ENCODE results near the gene DPT.

DPT gene

DNA sequence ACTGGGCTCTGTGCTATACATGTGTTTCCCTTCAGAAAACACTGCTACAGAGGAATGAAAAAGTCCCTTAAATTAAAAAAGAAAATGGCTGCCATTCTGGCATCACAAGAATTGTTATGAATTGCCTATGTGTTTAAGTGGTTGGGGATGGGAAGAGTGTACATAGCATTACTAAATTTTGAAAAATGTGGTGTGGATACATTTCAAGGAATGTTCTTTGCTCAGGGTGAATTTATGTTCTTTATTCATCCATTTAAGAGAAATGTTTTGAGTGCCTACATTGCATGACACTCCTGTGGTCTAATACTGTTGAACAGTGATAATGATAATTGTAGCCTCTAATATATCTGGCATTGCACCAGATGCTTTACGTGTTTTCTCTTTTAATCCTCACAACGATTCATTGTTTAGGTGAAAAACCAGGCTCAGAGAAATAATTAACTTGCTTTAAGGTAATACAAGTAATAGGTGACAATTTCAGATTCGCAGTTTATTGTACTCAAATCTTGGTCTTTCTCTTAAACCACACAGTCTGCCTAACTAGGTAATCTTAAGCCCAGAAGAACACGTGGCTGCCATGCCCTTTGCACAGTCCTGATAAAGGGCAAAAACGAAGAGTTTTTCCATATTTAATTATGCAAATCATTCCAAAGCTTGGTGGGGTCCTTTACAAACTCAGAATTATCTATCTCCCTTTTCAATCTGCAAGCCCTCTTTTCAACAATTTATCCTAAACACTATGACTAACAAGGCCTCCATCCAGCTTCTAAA lies 31.5 kb downstream of the DPT start:
- no peak for DNase-seq

DNA sequence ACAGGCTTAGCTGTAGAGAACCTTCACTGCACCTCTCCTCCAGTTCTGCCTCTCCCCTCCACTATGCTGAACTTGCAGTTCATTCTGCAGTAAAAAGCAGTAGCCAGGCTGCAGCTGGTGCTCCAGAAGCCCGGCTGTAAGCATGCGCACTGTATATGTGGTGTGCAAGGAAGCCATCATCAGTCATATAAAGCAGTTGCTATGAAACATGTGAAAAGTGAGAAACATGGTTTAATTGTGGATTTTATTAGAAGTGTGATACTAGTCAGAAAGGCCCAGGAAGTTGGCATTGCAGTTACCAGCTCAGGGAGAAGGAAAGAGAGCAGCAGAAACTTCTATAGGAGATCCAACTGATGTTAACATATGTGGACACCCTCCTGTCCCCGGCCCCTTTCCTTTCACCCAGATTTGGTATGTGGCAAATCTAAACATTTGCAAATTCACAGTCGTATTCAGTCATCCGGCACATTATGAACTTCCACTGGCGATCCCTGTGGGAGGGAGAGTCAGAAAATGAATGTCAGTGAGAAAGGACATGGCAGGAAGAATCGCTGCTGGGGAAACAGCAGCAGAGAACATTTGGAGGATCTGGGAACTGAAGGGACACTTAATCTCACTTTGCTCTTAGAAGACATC lies 32.8 kb downstream of the DPT start:
- no peak for DNase-seq

DNA sequence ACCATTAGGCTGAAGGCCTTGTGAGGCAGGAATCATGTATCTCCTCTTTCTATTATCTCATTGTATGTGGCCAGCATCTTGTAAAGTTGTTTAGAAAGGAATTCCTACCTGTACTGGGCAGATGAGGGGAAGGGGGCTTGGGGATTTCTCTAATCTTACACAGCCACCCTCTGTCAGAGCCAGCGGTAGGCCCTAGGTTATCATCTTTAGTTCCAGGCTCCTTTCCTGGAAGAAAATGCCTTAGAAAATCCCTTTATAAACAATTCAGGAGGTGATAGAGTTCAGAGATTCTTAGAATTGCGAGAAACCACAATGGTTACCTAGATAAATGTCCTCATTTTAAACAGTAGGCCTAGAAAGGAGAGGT lies 35.2 kb downstream of the DPT start:
- no peak for DNase-seq

DNA sequence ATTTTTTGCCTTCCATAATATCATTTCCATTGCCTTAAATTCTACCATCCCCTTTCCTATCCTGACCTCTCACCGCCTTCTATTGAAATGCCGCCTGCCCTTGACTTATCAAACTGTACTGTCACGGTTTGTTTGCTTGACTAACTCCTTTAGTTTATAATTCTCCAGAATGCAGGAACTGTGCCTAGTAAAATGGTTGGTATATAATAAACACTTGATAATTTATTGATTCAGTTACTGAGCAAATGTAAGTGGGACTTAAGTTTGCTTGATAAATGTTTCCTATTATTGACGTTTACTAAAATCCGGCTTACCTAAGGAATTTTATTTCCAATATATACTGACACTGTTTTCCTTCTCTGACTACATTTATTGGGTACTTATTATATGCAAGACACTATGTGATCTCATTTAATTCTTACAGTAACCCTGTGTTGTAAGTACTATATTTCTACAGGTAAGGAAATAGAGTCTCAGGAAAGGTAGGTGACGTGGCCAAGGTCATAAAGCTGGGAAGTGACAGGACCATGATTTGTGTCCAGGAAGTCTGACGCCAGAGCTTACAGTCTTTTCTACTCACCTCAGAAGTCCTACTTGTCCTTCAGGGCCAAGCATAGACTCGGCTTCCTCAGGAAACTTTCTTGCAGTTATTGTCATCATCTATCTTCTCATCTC lies 35.7 kb downstream of the DPT start:
- no peak for DNase-seq

DNA sequence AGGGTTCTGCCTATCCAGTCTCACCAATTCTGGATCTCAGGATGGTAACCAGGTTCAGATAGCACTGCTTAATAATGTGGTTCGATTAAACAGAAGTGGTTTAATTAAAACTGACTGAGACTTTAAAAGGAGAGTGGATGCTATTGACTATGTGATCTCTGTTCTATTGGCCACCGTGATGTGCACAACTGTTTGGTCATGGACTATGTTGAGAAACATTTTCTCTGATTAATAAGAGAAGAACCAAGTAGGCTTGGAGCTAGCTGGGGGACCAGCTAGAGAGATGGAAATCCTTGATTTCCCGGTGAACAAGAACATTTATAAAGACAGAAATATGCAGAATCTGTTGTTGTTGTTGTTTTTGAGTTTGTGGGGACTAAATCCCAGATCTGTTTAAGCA lies 36.5 kb downstream of the DPT start:
- no peak for DNase-seq

DNA sequence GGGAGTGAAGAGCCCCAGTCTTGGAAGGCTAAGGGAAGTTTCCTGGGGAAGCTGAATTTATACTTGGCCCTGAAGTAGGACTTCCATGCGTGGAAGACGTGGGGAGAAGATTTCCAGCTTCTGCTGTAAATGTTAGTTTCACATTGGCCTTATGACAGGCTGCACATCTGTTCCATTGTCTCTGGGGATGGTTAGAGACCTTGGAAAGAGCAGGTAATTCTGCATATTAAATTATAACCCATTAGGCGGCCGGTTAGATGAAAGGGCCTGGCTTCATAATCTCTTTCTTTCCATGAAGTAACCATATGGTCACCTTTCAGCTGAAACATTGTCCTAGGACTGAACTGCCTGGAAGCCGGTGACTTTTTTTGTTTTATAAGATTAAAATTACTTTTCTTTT lies 37.5 kb downstream of the DPT start:
- no peak for DNase-seq

DNA sequence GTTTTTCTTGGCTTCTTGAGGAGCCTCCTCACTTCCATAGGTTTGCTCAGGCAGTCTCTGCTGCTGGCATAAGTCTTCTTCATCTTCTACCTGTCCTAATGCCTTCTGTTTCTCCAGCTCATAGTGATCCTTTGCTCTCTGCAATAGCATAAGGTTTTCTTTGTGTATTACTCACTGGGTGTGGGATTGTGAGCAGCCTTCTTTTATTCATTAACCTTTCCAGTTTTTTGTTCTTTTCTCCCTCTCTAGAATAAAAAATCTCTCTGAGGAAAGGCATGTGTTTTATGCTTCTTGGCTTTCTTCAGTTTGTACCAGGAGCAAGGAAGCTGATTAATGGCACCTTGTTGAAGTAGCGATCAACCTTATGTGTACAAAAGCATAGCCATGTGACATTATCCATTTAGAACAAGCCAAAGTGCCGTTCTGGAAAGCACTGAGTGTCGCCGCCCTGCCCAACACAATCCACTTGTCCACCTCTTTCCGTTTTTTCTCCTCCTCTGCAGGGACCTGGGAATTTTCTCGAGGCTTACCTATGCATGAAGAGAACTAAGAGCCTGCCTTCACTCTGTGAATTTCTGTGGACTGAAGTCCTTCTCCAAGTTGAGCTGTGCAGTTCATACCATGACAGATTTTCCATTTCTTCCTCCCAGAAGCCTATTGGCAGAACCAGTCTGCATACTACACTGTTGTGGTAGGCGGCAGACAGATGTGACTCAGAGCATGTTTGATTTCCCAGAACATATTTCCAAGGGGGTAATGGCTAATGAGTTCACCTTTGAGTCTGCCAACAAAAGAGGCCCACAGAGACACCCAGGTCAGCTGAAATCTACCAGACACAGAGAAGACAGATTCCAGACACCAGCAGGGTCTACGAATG lies 39.0 kb downstream of the DPT start:
- DNase-seq, result no peak

DNA sequence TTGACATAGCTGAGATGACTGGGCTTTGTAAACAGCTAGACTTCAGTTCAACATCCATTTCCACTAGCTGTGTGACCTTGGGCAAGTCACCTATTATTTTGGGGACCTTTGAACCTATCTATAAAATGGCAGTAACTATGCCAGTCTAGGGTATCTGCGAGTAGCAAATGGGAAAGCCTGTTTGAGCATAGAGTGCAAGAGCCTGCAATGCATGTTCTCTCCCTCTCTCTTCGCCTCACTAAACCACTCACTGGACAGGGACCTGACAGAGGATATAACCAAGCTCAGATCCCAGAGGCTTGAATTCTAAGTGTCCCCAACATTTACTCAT lies 39.7 kb downstream of the DPT start:
- DNase-seq, result no peak

DNA sequence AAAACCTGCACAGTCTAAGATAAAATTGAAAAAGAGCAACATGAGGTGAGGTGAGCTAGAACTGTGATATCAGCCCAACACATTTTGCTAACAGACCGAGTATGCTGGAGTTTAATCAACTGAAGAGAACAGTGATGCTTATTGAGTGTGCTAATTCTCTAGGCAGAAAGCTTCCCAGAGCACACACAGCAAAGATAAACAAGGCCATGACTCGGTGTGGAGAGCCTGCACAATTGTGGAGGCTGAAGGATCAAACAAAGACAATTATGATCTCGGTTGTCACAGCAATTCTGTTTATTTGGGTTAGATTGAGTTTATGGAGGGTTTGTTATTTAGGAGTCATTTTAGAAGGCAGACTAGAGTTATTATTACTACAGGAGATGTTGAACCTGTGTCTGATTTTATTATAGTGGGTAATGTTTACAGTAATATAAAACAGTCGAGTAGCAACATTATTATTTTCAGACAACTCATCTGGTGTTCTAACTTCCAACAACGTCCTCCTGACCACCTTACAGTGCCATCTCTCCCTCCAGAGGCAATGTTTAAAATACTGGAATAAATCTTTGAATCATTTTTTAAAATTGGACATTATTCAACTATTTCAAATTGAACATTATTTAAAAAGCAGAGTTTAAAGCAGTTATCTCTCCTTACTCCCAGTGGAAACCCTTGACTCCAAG lies 40.2 kb downstream of the DPT start:
- no peak for DNase-seq

DNA sequence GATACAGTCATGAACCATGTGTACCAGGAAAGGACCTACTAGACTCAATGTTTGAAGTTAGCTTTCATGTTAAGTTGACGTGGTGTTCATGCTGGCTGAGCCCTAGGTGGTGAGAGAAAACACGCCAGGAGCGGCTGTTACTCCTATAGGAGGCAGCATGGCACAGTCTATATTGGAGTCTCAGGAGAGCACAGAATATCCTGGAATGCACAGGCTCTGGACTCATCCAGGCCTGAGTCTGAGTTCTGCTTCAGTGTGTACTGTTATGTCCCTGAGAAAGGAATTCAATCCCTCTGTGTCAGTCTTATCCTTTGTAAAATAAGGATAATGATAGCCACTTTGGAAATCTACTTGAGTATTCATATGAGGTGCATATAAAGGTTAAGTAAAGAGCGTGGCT lies 41.2 kb downstream of the DPT start:
- DNase-seq, result no peak

DNA sequence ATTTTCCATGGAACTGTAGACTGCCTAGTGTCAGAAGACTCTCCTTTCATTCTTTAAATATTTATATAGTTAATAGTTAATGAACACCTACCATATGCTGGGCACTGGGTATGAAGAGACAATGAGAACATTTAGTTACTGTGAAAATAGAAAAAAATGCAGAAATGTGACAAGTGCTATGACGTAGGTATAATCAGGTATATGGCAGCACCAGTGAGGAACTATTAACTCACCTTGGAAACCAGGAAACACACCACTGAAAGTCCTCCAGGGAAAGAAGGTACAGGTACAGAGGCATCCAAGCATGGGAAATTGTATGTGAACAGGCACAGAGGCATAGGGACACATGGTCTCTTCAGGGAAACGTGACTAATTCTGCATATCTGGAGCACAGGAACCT lies 42.3 kb downstream of the DPT start:
- no peak for DNase-seq

DNA sequence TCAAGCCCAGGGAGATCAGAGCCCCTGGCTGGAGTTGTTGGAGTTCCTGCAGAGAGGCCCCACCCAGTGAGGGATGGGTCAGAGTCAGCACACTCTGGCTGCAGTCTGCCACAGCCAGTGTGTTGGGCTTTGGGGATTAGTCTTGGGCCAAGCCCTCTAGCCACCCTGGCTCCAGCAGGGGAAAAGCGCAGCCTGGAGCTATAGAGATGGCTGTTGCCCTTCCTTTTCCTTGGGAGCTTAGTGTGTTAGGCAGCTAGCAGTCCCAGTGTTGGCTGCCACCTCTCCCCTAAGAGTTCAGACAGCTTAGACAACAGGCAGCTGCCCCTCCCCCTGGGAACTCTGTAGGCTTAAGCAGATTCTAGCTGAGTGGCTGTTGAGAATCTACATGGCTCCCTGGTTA lies 45.1 kb downstream of the DPT start:
- no peak for DNase-seq

DNA sequence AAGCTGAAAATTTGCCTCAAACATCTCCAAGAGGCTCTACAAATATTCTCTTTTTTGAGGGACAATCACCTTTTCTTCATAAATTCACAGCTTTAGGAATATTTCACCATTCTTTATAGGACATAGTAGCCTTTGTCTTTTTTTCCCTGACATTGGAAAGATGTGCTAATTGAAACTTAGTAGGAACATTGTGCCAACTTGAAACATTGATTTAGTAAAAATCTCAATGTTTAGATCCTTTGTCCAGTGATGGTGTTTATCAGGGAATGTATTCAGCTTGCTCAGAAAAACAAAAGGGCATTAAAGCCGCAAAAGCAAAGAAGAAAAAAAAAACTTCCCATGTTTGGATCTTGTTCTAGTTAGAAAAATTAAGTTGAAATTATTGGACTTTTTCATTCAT lies 52.1 kb downstream of the DPT start:
- DNase-seq, result no peak

DNA sequence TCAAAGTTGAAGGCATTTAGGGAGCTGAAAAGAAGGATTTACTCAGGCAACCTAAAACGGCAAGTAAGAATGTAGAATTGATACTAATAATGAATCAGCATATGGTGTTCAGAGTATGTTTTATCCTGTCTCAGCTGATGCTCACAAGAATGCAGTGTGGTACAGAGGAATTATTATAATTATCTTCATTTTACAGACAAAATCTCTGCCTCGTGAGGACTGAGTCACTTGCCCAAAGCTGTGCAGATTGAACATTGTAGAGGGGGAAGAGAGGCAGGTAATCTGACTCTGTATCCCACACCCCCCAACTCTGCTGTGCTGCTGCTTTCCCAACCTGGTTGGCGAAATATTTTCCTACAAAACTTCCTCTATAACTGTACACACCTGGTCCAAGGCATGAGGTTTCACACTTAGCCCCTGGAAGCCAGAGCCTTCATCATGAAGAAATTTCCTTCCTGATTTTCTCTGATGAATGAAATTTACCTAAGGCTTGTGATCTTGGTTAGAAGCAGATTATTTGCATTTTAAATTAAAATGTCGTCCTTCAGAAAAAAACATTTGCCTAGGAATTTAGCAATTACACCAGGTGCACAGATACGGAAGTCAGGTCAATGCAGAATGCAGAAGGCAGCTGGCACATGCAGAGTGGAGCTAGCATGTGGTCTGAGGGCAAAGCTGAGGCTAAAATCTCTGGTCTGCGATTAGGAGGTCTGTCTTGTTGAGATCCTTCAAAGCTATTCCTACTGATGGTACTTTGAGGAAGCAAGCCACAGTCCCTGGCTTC lies 52.8 kb downstream of the DPT start:
- no peak for DNase-seq

DNA sequence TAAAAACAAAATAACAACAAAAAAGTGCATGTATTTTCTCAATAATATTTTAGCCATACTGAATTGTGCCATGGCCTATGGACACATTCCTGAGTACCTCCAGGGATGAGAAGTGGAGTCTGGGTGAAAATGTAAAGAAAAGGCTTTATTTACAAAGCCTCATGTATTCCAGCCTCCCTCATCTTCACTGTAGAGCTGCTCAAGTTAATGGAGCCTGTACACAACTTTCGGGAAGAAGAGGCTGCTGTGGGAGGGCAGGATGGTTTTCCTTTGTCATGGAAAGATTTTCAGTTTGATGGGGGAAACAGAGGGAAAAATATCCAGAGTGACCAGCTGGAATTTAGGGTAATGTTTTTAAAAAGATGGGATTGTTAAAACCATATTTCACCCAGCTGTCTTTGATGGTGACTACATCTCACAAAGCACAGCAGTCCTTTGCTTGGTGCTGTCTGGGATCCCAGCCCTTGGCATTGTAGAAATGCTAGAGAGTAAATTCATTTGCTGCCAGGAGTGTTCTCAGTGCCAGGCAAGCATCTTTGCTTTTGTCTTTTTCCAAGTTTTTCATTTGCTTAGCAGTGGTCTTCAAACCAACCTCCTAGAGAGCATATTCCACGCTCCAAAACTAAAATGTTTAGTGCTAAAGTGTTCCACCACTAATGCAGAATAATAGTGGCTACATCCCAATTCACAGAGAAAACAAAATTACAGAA lies 54.9 kb downstream of the DPT start:
- DNase-seq, result no peak

DNA sequence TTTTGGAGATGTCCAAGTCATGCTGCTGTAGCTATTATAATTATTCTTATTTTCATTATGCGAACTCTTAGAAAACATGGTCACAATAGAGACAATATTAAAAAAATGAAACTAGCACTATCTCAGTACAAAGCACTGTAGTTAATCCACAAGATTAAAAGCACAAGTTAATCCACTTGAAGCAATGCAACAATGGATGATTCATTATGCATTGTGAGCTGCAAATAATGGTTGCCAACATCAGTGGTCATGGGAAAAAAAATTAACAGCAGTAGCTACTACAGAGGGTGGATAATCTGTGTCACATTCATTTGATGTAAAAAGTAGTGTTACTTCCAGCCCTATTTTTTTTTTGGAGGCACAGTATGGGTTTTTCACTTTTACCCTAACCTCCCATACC lies 56.7 kb downstream of the DPT start:
- DNase-seq, result no peak

DNA sequence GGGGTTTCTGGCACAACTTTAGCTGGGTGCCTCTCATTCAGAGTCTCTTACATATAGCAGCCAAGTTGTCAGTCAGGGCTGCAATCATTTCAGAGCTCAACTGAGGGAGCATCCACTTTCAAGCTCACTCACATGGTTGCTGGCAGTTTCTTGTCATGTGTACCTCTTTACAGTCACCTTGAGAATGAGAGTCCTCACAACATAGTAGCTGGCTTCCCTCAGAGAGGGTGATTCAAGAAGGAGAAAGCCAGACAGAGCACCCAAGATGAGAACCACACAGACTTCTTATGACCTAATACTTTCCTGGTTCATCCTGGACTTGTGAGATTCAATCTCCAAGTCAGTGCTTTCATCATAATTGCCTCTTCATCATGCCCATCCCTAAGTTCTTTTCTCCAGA lies 57.2 kb downstream of the DPT start:
- no peak for DNase-seq

DNA sequence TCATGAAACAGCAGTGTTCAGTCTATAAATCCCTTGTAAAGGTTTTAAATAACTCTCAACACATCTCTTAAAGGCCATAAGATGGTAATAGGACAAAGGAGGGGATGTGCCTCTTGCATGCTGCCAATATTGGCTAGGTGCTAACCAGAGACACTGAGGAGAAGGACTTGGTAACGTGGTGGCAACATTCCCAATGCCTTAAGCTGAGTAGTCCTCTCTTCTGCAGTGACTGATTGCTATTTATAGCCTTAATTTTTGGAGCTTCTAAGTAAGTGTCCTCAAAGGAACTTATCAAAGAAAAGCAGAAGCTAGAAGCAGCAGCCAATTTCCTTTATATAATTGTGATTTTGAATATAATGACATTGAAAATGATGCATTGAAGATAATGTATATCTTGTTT lies 63.0 kb downstream of the DPT start:
- no peak for DNase-seq

DNA sequence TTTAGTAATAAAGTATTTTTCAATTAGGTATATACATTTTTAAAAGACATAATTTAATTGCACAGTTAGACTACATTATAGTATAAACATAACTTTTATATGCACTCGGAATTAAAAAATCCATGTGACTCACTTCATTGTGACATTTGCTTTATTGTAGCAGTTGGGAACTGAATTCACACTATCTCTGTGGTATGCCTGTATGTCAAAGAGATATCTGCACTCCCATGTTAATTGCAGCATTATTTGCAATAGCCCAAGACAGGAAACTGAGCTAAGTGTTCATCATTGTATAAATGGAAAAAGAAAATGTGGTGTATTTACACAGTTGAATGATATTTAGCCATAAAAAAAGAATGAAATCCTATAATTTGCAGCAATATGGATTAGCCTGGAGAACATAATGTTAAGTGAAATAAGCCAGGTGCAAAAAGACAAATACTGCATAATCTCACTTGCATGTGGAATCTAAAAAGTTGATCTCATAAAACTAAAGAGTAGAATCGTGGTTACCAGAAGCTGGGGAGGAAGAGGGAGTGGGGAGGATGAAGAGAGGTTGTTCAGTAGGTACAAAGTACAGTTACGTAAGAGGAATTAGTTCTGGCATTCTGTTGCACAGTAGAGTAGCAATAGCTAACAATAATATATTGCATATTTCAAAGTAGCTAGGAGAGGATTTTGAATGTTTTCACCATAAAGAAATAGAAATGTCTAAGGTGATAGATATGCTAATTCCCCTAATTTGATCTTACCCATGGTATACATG lies 64.8 kb downstream of the DPT start:
- DNase-seq, result no peak

DNA sequence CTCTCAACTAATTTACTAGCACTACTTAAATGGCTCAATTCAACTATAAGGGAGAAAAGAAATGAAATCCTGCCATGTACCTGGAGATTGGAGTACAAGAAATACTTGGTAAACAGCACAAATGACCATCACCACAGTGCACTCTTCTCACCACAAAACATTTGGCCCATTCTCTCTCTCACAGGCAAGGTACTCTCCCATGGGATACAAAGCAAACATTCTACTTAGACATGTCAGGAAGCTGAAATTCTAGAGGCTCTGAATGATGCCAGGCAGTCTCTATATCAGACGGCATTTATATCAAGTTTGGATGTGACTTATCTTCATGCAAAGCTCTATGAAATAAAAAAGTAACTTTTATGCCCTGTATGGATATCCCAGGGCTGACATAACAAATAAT lies 72.5 kb downstream of the DPT start:
- no peak for DNase-seq
